CD4-positive, alpha-beta T cell treated with Interleukin-4 for 1 hour (primary cell): Measurements from ENCODE around the gene CSGALNACT2.
"Not testable (repeated sequence)": the region's sequence is repeated elsewhere in the genome, so short reads cannot be mapped to it uniquely, and the experiment has no call there.

Source experiments
- DNase-seq, 2 donors: peaks; one replicate each; pipeline ENCODE4 v3.0.0-alpha.2; 2020 to 2022

CSGALNACT2 gene, protein sequence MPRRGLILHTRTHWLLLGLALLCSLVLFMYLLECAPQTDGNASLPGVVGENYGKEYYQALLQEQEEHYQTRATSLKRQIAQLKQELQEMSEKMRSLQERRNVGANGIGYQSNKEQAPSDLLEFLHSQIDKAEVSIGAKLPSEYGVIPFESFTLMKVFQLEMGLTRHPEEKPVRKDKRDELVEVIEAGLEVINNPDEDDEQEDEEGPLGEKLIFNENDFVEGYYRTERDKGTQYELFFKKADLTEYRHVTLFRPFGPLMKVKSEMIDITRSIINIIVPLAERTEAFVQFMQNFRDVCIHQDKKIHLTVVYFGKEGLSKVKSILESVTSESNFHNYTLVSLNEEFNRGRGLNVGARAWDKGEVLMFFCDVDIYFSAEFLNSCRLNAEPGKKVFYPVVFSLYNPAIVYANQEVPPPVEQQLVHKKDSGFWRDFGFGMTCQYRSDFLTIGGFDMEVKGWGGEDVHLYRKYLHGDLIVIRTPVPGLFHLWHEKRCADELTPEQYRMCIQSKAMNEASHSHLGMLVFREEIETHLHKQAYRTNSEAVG

DNA sequence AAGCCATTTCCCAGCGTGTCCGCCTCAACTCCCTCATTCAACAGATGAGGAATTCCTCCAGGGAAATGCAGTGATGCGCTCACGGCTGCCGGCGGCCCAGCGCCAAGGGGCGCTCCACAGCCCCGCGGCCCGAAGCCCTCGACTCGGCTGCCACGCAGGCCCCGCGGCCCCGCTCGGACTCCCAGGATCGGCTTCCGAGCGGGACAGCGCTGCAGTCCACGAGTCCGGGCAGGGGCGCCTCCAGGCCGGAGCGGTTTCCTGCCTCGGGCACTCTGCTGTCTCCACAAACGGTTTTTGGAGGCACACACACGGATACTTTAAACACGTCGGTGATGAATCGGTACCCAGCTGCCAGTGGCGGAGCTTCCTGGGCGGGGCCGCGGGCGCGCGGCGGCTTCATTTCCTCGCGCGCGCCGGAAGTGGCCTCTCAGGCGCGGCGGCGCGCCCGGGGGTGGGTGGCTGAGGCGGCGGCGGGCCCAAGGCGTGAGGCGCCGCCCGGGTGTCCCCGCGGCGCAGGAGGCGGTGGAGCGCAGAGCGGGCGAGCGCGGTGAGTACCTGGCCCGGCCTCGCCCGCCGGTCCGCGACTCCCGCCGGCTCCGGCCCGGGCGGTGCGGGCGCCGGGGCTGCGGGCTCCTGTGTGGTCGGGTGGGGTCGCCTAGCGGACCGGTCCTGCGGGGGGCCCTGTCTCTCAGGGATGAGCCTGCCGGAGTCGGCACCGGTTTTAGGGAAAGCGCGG, at the start of gene CSGALNACT2:
CSGALNACT2 (plus strand) TSS at position 425 of the 736 bp plus-strand sequence. CDS start 16,705 bp downstream, outside the sequence.
- DNase-seq: peak; percentile 88 to 89

DNA sequence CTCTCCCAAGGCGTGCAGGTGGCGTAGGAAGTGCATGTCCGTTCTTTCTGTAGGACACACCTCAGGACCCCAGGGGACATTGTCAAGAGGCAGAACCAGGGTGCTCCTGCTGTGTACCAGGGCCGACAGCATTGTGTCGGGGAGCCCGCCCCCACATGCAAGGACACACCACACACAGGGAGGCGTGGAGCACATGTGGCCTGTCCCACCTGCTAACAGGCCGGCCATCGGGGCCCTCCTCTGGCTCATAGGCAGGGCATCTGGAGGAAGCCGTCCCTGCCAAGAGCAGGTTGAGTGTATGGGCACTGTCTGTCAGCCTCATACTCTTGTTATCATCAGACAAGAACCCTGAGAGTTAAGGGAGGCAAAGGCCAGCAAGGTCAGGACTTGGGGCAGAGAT, 48.7 kb upstream of the CSGALNACT2 start:
- DNase-seq: no peak

DNA sequence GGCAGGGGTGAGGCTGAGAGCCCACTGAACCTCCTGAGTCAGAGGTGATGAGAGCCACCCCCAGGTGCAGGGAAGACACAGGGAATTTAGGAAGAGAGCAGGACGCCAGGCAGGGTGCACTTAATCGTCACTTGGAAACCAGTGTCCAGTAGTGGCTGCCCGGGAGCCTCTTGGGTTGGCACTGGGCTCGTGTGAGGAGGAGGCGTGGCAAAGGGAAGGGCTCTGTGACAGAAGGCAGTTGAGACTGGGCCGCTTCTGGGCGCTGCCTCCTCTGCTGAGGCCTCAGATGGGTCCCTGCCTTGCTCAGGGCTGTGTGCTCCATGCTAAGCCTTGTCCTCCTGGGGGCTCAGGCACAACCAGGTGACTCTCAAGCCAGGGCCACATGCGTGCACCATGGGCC, 48.1 kb upstream of the CSGALNACT2 start:
- no peak for DNase-seq

GRCh38 chr10:43090664-43091063, 47.6 kb upstream of the CSGALNACT2 start:
- DNase-seq: no peak

DNA sequence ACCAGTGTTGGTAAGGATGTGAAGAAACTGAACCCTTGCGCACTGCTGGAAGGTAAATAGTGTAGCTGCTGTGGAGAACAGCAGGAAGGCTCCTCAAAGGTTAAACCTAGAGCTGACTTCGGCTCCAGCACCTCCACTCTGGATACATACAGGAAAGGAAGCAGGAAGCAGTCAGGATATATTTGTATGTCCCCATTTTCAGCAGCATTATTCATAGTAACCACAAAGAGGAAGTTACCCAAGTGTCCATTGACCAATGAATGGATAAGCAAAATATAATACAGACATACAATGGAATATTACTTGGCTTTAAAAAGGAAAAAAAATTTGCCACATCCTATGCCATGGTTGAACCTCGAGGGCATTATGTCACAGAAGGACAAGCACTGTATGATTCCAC, 46.4 kb upstream of the CSGALNACT2 start:
- no peak for DNase-seq

DNA sequence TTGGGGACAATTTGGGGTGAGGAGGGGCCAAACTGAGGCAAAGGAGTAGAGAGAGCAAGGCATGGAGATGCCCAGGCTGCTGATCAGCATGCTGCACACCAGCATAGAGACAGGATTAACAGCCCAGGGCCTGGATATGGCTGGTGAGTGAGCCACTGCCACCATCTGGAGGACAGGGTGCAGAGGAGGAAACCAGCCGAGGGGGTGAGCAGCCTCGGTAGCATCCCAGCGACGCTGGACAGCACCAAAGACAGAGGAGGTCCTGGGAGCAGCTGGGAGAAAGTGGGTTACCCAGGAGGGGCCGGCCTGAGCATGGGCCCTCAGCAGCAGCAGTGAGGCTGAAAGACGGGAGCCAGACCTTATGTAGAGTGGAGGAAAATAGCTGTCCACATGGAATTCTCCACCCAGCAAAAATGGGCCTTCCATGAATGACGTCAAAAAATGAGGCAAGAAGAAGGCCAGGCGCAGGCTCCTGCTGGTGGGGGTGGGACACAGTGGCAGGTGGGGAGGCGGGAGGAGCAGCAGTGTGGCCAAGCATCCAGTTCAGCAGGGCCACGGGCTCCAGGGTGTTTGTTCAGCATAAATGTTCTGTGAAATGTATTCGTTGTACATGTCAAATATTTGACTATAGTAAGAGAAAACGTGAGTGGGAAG, 44.7 kb upstream of the CSGALNACT2 start:
- DNase-seq: no peak

DNA sequence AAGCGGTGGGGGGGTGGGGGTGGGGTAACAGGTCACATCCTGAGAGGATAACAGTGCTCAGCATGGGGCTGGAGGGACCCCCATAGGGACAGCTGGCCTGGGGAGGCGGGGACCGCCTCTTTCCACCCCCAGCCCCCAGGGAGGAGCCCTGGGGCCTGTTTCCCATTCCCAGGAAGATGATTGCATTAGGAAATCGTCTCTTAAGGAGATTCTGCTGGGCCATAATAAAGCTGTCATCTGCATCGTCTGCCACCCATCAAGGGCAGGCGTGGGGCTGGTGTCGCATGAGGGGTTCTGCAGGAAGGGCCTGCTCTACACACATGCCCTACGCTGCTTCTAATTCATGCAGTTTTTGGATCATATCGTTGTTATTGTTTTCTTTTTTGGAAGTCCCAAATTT, 44.2 kb upstream of the CSGALNACT2 start:
- no peak for DNase-seq

- DNase-seq: not testable (repeated sequence)
These were observed 38.9 kb upstream of the CSGALNACT2 start for GRCh38 chr10:43099339-43099738.

DNA sequence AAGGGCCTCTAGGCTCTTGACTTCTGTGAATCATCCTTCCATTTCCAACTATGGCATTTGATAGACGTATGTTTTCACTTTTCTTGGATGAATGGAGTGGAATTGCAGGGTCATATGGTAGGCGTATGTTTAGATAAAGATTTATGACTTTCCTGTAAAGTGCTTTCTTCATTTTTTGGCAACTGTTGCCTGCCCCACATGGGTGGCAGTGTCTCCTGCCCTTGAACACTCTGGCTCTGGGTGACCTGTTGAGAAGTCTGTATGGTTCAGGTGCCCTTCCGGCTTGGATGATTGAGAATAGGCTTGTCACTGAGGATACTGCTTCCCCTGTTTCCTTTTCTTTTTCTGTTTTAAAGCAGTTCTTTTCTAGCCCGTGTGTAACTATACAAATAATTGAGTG, 38.3 kb upstream of the CSGALNACT2 start:
- DNase-seq: no peak

- no peak for DNase-seq
These were observed 37.9 kb upstream of the CSGALNACT2 start for GRCh38 chr10:43100366-43100765.

DNA sequence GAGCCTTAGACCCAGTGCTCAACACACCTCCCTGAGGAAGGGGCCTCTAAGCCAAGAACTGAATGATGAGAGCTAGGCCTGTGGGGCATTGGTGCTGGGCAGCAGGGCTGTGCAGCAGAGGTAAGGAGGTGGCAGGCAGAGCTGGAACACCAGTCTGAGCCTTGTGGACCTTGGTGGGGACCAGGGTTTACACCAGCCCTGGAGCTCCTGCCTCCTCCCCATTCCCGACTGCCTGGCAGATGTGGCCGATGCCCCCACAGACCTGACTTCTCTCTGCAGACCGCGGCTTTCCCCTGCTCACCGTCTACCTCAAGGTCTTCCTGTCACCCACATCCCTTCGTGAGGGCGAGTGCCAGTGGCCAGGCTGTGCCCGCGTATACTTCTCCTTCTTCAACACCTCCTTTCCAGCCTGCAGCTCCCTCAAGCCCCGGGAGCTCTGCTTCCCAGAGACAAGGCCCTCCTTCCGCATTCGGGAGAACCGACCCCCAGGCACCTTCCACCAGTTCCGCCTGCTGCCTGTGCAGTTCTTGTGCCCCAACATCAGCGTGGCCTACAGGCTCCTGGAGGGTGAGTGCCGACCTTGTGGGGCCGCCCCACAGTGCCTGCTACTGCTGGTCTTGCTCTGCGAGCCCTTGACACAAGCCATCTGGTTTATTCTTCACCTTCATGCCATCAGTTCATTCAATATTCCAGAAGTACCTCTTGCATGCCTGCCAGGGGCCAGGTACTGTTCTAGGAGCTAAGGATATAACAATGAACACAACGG, 36.0 kb upstream of the CSGALNACT2 start:
- DNase-seq: no peak

- peak; percentile 73 to 76 for DNase-seq
These were observed 32.9 kb upstream of the CSGALNACT2 start for GRCh38 chr10:43105102-43105955.

- DNase-seq: no peak
These were observed 32.4 kb upstream of the CSGALNACT2 start for GRCh38 chr10:43105956-43106229.

DNA sequence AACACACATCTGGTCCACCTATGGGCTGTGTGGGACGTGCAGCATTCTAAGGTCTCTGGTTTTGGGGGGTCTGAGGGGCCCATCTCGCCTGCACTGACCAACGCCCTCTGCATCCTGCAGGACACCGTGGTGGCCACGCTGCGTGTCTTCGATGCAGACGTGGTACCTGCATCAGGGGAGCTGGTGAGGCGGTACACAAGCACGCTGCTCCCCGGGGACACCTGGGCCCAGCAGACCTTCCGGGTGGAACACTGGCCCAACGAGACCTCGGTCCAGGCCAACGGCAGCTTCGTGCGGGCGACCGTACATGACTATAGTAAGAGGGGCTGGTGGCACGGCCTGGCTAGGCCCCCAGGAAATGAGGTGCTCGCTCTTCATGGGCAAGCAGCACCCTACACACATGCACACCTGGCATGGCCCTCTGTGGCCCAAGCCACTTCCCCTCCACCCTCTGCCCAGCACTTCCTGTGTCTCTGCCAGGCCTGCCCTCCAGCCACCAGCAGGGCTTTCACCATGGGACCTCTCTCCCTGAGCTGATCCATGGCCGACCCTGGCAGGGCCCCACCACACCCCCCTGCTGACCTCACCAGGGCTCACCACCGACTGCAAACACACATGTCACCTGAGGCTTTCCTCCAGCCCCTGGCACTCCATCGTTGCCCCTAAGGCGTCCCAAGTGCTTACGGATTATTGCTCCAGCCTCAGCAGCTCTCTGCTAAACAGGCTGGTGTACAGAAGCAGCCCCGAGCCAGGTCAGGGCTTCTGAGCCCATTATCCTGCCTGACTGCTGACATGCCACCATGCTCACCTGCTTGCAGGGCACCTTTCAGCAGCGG, 31.8 kb upstream of the CSGALNACT2 start:
- no peak for DNase-seq

DNA sequence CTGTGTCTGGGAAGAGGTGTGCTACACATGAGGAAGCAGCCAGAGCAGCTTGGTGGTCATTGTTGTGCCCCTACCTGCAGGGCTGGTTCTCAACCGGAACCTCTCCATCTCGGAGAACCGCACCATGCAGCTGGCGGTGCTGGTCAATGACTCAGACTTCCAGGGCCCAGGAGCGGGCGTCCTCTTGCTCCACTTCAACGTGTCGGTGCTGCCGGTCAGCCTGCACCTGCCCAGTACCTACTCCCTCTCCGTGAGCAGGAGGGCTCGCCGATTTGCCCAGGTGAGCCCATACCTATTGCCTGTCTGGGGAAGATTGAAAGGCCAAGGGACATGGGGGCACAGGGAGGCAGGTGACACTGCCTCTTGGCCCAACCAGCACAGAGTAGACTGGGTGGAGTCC, 29.3 kb upstream of the CSGALNACT2 start:
- no peak for DNase-seq

DNA sequence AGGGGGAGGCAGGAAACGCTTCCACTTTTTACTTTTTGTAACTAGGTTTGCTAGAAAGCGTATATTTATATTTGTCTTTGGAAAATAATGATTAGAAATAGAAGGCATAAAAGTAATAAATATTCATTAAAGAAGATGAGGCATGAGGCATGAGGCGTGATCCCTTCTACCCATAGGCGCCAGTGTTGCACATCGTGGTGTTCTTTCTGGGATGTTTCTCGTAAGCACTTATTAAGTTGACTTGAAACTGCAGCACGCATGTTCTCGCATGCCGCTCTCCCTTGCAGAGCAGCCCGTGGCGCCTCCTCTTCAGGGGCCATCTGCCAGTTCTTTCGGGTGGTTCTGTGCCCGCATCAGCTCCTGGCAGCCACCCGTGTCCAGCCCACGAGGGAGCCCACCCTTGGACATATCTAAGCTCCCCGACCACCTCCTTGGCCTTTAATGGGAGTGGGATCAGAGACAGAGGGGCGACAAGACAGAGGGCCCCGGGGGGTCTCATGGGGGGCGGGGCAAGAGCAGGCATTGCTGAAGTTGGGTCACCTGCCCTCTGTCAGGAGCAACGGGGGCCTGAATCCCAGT, 28.5 kb upstream of the CSGALNACT2 start:
- no peak for DNase-seq

GRCh38 chr10:43110338-43111071, 27.7 kb upstream of the CSGALNACT2 start:
- DNase-seq: no peak

DNA sequence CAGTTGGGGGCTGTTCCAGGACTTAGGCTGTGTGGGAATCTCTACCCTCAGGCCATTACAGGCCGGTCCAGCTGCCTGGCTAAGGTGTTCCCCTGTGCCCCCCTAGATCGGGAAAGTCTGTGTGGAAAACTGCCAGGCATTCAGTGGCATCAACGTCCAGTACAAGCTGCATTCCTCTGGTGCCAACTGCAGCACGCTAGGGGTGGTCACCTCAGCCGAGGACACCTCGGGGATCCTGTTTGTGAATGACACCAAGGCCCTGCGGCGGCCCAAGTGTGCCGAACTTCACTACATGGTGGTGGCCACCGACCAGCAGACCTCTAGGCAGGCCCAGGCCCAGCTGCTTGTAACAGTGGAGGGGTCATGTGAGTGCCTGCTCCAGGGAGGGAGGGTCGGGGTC, 27.1 kb upstream of the CSGALNACT2 start:
- DNase-seq: no peak

- no peak for DNase-seq
These were observed 26.2 kb upstream of the CSGALNACT2 start for GRCh38 chr10:43111921-43112607.
